GM18499 (cell line): Measurements from ENCODE around the gene PLA2G1B.
A peak's percentile ranks its signal among the peaks of the same experiment; 100 is the strongest.

Experiments
- ATAC-seq: cut with Tn5 transposase; IDR thresholded peaks from one replicate; pipeline ENCODE4 v1.9.1; 2021; ENCODE audit warnings: moderate number of reproducible peaks; ENCODE audit not compliant: insufficient read depth, unreplicated experiment

The PLA2G1B gene

GRCh38 chr12:120332523-120332922, 4.9 kb upstream of the PLA2G1B start:
- ATAC-seq = no peak

- ATAC-seq = no peak
Observed at GRCh38 chr12:120332041-120332440, 4.5 kb upstream of the PLA2G1B start.

DNA sequence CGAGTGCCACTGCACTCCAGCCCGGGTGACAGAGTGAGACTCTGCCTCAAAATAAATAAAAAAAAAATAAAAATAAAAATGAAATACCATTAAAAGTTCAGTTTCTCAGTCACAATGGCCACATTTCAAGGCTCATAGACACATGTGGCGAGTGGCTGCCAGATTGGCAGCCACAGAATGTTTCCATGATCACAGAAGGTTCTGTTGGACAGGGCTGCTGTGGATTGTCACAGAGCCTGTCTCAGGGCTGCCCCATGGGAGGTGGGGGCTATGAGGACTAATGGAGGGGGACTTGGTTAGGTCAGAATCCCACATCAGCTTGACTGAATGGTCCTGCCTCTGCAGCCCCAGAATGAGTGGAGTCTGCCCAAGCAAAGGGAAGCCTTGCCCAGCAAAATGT, 3.8 kb upstream of the PLA2G1B start:
- ATAC-seq = no peak

GRCh38 chr12:120328228-120328627, 649 bp upstream of the PLA2G1B start:
- no peak for ATAC-seq

GRCh38 chr12:120324841-120325417, 2.6 kb downstream of the PLA2G1B start:
- no peak for ATAC-seq

DNA sequence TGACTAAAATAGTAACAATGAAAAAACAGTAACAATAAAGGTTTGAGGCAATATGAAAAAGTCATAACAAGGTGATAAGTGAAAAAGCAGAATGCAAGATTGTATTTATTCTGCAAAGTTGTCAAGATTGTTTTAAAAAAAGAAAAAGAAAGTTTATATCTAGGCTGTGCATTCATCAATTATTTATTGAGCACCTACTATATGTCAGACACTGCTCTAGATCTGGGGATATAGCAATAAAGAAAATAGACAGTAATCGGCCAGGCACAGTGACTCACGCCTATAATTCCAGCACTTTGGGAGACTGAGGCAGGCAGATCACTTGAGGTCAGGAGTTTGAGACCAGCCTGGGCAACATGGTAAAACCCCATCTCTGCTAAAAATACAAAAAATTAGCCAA, 3.8 kb downstream of the PLA2G1B start:
- ATAC-seq = no peak

DNA sequence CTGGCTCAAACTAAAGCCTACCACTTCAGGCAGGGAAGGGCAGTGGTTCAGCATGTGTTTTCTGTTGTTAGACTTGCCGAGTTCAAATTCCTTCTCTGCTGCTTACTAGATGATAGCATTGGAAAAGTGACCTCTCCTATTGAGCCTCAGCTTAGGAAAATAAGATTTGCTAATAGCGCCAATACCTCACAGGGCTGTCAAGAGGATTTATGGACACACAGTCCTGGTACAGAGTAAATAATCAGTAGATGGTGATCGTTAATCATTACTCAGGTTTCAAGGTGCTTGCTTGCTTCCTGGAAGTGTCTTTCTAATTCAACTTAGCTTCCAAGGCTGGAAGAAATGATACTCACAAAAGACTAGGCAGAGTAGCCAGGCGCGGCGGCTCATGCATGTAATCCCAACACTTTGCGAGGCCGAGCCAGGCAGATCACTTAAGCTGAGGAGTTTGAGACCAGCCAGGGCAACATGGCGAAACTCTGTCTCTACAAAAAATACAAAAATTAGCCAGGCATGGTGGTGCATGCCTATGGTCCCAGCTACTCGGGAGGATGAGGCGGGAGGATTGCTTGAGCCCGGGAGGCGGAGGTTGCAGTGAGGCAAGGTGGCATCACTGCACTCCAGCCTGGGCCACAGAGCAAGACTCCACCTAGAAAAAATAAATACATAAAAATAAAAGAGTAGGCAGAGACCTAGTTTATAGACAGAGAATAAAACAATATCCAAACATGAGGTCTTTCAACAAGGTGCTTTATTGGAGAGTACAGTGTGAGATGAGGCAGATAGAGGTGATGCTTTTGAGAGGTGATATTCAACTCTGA, 6.0 kb downstream of the PLA2G1B start:
- no peak for ATAC-seq

GRCh38 chr12:120317224-120318105, 10.1 kb downstream of the PLA2G1B start:
- peak; percentile 95 for ATAC-seq

DNA sequence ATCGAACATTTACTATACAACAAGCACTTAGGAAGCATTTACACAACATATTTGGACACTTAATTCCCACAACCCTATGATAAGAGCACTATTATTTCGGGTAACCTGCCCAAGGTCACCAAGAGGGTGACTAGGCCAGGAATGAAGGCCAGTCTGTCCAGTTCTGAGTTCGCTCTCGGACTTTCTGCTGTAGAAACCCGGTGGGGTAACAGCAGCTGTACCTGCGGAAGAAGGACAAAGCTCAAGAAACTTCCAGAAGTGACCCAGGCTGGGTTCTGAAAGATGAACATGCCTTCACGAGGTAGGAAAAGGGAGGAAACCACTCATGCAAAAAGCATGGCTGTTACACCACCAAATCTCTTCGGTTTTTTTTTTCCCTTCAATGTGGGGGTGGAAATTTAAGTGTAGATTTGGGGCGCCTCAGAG, 10.8 kb downstream of the PLA2G1B start:
- ATAC-seq = no peak

DNA sequence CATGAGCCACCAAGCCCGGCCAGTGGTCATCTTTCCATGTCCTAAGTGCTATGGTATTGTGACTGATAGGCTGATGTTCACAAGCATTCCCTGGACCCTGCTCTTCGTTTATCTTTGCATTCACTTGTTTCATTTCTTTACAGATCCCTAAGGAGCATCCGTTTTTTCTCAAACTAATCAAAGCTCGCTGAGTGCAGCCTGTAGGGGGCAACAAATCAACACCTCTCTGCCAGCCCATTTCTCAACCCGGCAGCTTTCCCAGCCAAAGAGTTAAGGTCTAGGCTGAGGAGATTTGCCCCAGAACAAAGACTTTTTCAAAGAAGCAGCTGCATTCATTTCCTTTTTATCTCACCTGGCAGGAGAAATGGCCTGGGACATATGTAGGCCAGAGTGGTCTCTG, 13.4 kb downstream of the PLA2G1B start:
- ATAC-seq = no peak

DNA sequence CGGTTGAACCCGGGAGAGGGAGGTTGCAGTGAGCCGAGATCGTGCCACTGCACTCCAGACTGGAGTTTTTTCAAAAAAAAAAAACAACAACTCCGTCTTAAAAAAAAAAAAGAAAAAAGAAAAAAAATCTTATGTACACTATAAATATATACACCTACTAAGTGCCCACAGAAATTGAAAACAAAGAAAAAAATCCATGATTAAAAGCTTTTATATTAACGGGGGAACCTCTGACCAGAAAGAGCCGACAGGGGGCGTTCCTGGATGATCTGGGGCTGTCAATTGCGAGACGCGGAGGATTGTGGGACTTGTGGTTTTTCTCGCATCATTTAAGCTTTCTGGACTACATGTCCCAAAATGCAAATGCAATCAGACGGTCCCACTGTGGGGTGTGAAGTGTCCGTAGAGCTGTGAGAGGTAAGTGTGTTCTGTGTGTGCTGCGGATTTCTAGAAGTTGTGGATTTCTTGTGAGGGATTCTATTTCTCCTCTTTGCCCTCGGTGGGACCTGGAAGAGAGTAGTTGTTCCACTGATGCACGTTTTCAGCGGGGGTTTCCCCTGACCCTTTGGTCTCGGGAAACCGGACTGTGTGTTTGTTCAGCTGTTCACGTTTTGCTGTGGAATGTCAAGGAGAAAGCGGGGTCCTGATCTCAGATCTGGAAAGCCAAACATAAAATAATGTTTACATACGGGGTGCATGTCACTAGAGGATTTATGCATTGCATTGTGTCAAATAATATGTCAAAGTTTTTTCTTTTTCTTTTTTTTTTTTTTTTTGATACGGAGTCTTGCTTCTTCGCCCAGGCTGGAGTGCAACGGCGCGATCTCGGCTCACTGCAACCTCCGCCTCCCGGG, 25.4 kb downstream of the PLA2G1B start, which contains the start of gene SIRT4:
Gene SIRT4 (plus strand): TSS at position 360 of the 854 bp plus-strand sequence. CDS start 1,241 bp downstream, outside the sequence.
- ATAC-seq = peak; percentile 91

- ATAC-seq = no peak
Observed at GRCh38 chr12:120292661-120293531, 34.7 kb downstream of the PLA2G1B start, which contains the start of gene RNU4-1. Gene RNU4-1 (minus strand): TSS chr12:120293237.

- ATAC-seq = no peak
Observed at GRCh38 chr12:120292411-120292660, 35.2 kb downstream of the PLA2G1B start.

DNA sequence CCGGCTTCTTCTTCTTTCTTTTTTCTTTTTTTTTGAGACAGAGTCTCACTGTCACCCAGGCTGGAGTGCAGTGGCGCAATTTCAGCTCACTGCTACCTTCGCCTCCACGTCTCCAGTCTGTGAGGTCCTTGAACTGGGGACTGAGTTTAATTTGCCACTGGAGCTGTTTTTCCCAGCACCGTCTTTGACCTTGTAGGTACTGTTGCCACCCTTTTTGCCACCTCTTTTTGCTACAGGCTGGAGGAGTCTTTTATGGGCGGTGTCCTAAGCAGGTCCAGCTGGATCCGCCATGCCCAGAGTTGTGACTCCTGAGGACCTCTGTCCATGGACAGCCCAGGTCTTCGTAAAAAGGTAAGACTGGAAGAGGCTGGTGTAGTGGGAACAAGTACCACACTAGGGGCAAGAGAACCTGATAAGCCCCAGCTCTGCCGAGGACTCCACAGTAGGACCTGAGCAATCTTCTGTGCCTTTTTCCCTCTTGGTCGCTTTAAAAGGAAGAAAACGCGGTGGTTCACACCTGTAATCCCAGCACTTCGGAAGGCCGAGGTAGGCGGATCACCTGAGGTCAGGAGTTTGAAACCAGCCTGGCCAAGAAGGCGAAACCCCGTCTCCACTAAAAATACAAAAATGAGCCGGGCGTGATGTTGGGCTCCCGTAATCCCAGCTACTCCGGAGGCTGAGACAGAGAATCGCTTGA, 36.8 kb downstream of the PLA2G1B start:
- ATAC-seq = no peak

- no peak for ATAC-seq
Observed at GRCh38 chr12:120287491-120287890, 40.1 kb downstream of the PLA2G1B start.

DNA sequence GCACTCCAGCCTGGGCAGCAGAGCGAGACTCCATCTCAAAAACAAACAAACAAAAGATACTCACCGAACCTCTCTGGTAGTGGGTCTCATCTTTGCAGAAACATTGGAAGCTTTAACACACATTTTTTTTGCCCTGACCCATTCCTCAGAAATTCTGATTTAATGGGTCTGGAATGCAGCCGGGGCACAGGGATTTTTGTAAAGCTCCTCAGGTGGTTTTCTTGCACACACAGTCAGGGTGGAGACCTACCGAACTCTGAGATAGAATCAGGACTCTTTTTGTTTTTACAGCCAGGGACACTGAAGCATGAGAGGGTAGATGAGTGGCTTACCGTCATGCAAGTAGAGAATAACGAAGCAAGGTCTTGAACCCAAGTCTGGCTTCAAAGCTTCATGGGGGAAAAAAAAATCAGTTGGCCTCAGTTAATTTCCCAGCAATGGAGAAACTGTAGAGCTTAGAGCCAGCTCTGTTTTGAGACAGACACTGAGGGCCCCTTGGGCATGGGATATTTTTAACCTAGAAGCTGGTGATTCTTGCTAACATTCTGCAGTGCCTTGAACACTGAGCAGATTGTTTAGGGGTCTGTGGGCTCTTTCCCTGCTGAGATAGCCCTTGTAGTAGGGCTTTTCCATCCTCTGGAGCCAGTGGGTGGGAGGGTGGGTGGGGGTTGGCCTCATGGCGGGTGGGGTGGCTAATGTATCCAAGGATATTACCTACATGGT, 40.6 kb downstream of the PLA2G1B start:
- no peak for ATAC-seq

DNA sequence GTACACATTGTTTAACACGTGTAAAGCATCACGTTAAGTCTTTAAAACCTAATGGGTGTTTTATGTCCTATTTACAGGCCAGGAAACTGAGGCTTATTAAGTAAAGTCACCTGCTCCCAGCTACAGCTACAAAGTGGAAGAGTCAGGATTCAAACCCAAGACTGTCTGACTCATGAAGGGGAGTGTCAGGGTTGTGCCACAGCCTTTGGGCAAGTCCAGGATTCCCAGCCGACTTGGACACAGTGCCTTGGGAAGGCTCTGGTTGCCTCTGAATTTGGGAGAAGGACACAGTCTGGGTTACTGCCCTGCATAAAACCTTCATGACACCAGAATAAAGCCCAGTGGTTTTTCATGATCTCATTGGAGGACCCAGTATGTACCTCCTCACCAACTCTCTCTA, 43.2 kb downstream of the PLA2G1B start:
- no peak for ATAC-seq

DNA sequence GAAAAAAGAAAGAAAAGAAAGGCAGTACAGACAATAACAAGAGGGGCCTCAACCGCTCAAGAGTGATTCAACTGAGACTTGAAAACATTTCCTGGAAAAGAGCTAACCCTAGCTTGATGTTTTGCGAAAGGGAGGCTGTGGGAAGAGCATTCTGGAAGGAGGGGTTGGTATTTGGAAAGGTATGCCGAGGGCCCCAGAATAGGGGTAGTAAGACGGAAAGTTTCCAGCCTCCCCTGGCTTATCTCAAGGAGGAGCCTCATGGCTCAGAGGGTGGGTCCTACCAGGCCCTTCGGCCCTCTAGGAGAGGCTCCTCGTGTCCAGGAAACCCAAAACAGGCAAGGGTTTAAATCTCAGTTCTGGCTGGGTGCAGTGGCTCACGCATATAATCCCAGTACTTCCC, 44.3 kb downstream of the PLA2G1B start:
- ATAC-seq = no peak
